Stimulated activated CD4-positive, alpha-beta T cell treated with anti-CD3 and anti-CD28 coated beads, Interleukin-12 subunit alpha, Interleukin-12 subunit beta, amount 100 ng/mL, for 24 hours (primary cell): ENCODE results near the gene MGAT5.
A peak's percentile ranks its signal among the peaks of the same experiment; 100 is the strongest.

Source experiments
- DNase-seq, 2 experiments: peaks; one replicate each; pipeline ENCODE4 v3.0.0-alpha.2; 2020; ENCODE audit warnings: low read depth in 2 of 2

Gene MGAT5

DNA sequence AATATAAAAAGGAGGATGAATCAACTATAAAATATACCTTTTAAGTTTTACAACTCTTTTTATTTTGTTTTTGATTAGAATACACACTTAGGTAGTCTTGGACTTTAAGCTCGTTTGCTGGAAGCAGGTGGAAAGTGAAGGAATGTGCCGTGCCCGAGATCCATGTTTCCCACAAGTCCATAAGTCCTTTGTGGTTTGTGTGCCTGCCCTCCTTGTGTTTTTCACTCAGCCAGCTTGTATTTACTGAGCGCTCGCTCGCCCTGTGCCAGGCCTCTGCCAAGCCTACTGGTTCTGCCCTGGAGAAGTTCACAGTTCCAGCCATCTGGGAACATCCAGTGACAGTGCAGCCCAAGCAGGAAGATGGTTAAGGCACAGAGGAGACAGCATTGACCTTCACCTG is 142.6 kb downstream of the MGAT5 start:
- DNase-seq, result no peak

GRCh38 chr2:134397146-134397896 is 143.4 kb downstream of the MGAT5 start:
- no peak for DNase-seq

DNA sequence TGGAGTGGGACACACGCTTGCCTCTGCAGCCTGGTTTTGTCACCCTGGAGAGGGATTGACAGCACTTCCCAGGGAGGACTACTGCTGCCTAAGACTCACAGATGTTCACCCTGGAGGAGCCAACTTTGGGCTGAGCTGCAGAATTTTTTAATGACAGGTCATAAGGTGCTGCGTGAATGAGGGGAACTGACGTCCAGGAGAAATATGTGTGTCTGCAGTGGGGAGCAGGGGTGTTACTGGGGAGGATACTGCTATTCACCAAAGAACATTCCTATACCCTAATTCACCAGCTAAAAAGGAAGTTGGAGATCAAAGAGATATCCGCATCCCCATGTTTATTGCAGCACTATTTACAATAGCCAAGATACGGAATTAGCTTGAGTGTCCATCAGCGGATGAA is 144.4 kb downstream of the MGAT5 start:
- no peak for DNase-seq

GRCh38 chr2:134399096-134399495 is 145.2 kb downstream of the MGAT5 start:
- DNase-seq, result no peak

GRCh38 chr2:134401081-134401497 is 147.2 kb downstream of the MGAT5 start:
- no peak for DNase-seq

- no peak for DNase-seq
Measured at GRCh38 chr2:134401789-134402188, 147.9 kb downstream of the MGAT5 start.

- DNase-seq, result no peak
Measured at GRCh38 chr2:134402410-134402809, 148.5 kb downstream of the MGAT5 start.

- DNase-seq, result no peak
Measured at GRCh38 chr2:134405611-134406081, 151.8 kb downstream of the MGAT5 start.

- no peak for DNase-seq
Measured at GRCh38 chr2:134406311-134406710, 152.4 kb downstream of the MGAT5 start.

DNA sequence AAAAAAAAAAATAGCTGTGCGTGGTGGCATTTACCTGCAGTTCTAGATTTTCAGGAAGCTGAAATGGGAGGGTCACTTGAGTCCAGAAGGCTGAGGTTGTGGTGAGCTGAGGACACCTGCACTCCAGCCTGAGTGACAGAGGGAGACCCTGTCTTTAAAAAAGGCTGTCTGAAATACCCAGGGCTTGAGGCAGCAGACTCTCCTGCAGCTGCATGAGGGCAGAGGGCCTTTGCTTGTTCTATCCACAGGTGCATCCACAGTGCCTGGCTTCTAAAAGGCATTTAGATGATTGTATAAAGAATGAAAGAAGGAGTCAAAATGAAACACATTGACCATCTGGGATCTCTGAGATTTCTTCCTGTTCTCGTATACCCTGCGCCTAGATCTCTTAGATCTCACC is 152.9 kb downstream of the MGAT5 start:
- DNase-seq, result no peak

DNA sequence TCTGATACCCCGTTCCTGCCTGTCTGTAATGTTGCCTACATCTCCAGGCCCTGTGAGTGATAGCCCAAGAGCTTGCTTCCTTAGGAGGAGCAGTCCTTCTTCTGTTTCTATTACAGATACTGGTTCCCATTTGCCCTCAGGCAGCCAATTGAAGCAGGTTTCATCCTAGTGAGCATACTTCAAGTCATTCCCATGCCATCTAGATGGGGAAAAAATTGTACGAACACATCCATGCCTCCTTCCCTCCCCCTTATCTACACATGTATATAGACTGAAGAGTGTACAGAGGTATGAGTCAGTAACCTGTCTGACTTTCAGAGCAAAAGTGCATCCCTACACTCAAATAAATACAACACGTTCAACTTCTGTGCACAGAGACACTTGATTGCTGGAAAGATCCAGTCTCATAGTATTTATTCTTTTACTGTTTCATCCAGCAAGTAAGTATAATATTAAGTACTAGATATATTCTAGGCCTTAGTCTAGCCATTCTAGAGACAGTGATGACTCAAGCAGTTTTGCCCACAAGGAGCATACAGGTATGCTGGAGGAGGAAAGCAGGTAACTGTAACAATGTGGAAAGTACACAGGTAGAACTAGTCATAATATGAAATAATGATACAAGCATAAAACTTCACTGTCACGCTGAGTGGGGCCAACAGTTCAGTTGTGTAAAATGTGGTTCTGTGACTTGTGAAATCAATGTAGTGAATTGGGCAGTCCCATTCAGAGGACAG is 153.4 kb downstream of the MGAT5 start:
- no peak for DNase-seq

- DNase-seq, result no peak
Measured at GRCh38 chr2:134408386-134408785, 154.5 kb downstream of the MGAT5 start.

GRCh38 chr2:134408791-134409190 is 154.9 kb downstream of the MGAT5 start:
- no peak for DNase-seq

- no peak for DNase-seq
Measured at GRCh38 chr2:134410006-134410405, 156.1 kb downstream of the MGAT5 start.

GRCh38 chr2:134410831-134411231 is 157.0 kb downstream of the MGAT5 start:
- no peak for DNase-seq

DNA sequence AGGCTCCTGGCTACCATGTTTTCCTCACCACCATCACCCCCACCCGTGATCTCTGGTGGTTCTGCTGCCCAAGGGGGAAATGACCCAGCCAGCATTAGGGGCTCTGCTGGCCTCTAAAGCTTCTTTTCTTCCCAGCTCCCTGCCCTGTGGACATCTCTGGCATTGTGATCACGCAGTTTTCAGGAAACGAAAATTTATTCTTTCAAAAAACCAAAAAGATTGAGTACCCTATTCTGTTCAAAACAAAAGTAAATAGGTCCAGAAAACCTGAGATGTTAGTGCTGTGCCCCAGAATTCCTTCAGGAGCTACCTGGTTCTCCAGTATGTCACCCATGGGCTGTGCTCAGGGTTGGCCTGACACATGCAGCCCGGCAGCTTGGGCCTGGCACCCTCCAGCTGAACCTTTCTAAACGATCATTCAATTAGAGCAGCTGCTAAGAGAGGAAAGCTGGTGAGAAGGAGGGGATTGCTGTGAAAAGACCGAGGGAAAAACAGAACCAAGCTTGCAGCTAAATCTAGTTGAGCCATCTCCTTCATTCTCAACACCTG is 157.5 kb downstream of the MGAT5 start:
- DNase-seq, result no peak

DNA sequence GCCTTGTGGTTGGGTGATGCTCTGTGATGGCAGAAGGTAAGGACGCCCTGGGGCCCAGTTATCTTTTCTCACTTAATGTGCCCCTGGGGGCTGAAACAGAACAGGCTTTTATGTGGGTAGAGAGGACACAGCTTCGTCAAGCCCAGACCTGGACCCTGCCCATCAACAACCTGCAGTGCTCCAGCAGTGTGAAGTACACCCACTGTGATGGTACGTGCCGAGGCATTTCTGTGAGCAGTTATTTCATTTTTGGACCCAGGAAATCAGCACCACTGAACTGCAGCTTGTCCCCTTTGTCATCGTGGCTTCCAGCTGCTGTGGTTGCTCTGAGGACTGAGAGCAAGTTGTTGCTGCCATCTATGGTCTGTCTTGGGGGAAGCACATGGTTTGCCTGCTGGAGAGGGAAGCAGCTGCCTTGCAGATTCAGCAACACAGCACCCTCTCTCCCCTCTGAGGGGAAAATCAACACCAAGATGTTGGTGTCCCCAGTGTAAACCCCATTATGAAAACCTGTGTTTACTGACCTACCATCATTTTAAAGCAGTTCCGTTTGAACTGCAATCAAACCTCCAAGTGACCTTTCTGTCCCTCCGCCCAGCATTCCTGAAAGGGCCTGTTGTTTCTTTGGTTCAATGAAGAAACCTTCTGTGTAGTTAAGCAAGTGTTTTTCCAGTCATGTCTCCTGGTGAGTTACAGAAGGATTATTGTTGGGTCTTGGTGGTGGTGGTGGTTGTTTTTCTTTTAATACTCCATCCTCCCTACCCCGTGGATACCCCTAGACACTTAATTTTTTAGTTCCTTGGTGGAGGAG is 158.2 kb downstream of the MGAT5 start:
- peak; percentile 35 to 46 for DNase-seq

DNA sequence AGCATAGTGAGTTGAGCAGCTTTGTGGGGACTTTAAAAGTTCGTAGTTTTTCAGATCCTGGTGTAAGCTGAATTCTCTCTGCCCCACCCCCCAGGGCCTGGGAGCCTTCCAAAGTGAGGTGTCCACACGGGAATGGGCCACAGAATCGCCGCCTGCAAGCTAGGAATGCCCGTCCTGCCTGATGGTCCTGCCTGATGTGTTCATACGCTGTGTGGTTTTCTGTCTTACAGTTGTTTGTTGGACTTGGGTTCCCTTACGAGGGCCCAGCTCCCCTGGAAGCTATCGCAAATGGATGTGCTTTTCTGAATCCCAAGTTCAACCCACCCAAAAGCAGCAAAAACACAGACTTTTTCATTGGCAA is 158.7 kb downstream of the MGAT5 start:
- no peak for DNase-seq

- DNase-seq, result no peak
Measured at GRCh38 chr2:134413430-134413829, 159.6 kb downstream of the MGAT5 start.

DNA sequence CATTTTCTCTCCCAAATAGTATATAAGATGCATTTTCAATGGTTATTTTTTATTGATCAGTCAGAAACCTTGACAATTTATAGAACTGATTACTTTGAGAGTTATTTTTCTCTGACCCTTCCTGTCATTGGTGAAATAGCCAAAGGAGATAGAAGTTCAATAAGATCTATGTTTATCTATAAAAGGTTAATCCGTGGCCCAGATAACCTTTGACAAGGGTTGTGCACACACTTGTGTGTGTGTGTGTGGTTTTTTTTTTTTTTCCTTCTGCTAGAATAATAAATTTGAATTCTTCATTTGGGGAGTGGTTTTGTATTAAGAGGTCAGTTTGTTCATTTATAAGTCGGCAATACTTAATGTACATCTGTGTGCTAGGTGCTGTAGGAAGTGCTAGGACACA is 160.0 kb downstream of the MGAT5 start:
- no peak for DNase-seq

DNA sequence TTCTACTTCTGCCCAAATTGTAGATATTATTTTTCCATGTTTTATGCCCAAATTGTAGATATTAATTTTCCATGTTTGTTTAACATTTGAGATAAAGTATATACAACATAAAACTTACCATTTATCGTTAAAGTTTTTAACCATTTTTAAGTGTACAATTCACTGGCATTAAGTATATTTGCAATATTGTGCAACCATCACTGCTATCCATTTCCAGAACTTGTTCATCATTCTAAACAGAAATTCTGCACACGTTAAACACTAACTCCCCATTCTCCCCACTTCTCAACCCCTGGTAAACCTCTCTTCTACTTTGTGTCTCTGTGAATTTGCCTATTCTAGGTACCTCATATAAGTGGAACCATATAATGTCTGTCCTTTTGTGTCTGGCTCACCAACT is 162.1 kb downstream of the MGAT5 start:
- no peak for DNase-seq

- no peak for DNase-seq
Measured at GRCh38 chr2:134416637-134417036, 162.8 kb downstream of the MGAT5 start.
